OCI-LY7 (cell line): ENCODE data around the gene IQGAP2. TPM values are rescaled to one million over a fixed set of nuclear protein-coding genes. Genes with fewer than 3 reads are reported as not detected.
A peak's percentile ranks its signal among the peaks of the same experiment; 100 is the strongest.

Source experiments
- BruUV-seq: library from RNA; stranded (reverse); fragments of 400-500 nt; replicated peaks from 2 replicates; lab custom pipeline; 2021; lab: Mats Ljungman, UMichigan
- CTCF ChIA-PET: fragments of 300-600 bp; sonication (Branson Sonifier 250); formaldehyde crosslinking; loops from one replicate; lab custom pipeline; 2022; ENCODE audit warnings: antibody characterized with exemption; ENCODE audit not compliant: unreplicated experiment; lab: Charles Lee
- POLR2A ChIA-PET: fragments of 300-600 bp; sonication (Branson Sonifier 250); formaldehyde crosslinking; loops from one replicate; lab custom pipeline; 2022; ENCODE audit warnings: antibody characterized with exemption; lab: Charles Lee
- DNase-seq: peaks from one replicate; pipeline ENCODE4 v3.0.0-alpha.2; 2015; ENCODE audit warnings: low spot score
- H2AFZ ChIP-seq: fragments of 200-600 bp; sonication (generic), shearing (Covaris generic); 2 replicates; pipeline ENCODE4 v1.6.1; 2014; ENCODE audit warnings: mild to moderate bottlenecking, antibody characterized with exemption, low read length, moderate library complexity
- H3K27ac ChIP-seq: fragments of 200-600 bp; sonication (generic); 2 replicates; pipeline ENCODE4 v1.5.1; 2014; ENCODE audit warnings: mixed run types, low read depth, mild to moderate bottlenecking, moderate library complexity, low read length, inconsistent platforms; ENCODE audit not compliant: poor library complexity, severe bottlenecking
- H3K36me3 ChIP-seq: fragments of 200-600 bp; sonication (generic); 2 replicates; pipeline ENCODE4 v1.6.1; 2014; ENCODE audit warnings: mild to moderate bottlenecking, antibody characterized with exemption, low read length, moderate library complexity, mixed read lengths; ENCODE audit not compliant: insufficient read depth
- H3K4me1 ChIP-seq: fragments of 200-600 bp; sonication (generic); 2 replicates; pipeline ENCODE4 v1.5.1; 2014; ENCODE audit warnings: mild to moderate bottlenecking, low read length; ENCODE audit not compliant: insufficient read depth, poor library complexity, severe bottlenecking
- H3K4me2 ChIP-seq: fragments of 200-600 bp; sonication (generic); 2 replicates; pipeline ENCODE4 v1.6.1; 2014; ENCODE audit warnings: mild to moderate bottlenecking, low read length
- H3K4me3 ChIP-seq: fragments of 200-600 bp; sonication (generic); 2 replicates; pipeline ENCODE4 v1.5.1; 2014; ENCODE audit warnings: mild to moderate bottlenecking, low read depth, low read length; ENCODE audit not compliant: poor library complexity, severe bottlenecking
- H3K79me2 ChIP-seq: fragments of 200-600 bp; sonication (generic); 2 replicates; pipeline ENCODE4 v1.6.1; 2016; ENCODE audit warnings: low read depth, mild to moderate bottlenecking, low read length, moderate library complexity, mixed read lengths; ENCODE audit not compliant: insufficient read depth
- H3K9me2 ChIP-seq: fragments of 200-600 bp; sonication (generic); 2 replicates; pipeline ENCODE4 v1.6.1; 2016; ENCODE audit warnings: mild to moderate bottlenecking, low read length, mixed read lengths; ENCODE audit not compliant: insufficient read depth
- H3K9me3 ChIP-seq: fragments of 200-600 bp; sonication (generic); 2 replicates; pipeline ENCODE4 v1.6.1; 2014; ENCODE audit warnings: mild to moderate bottlenecking, mixed run types, low read length, mixed read lengths
- H4K20me1 ChIP-seq: fragments of 200-600 bp; sonication (generic); 2 replicates; pipeline ENCODE4 v1.6.1; 2014; ENCODE audit warnings: mild to moderate bottlenecking, antibody characterized with exemption, low read length, moderate library complexity, mixed read lengths; ENCODE audit not compliant: insufficient read depth
- CTCF ChIP-seq: fragments of 200-600 bp; sonication (generic); conservative IDR thresholded peaks from 2 replicates; pipeline ENCODE4 v1.5.1; 2014; ENCODE audit warnings: mild to moderate bottlenecking, antibody characterized with exemption, low read length, moderate library complexity, mixed read lengths
- EZH2phosphoT487 ChIP-seq: fragments of 200-600 bp; sonication (generic); IDR thresholded peaks from 2 replicates; pipeline ENCODE4 v1.6.1; 2018; ENCODE audit warnings: low read depth, borderline replicate concordance, mild to moderate bottlenecking, mixed run types, antibody characterized with exemption, low read length, moderate library complexity, mixed read lengths
- intact Hi-C: fragments of 100-400 bp; cut with micrococcal nuclease; formaldehyde crosslinking; loops from one replicate; pipeline ENCODE4 v1.10.0; 2022; ENCODE audit not compliant: unreplicated experiment
- total RNA-seq, 2 experiments: library from RNA; depleted of rRNA in 1 of 2; stranded (reverse); fragments of >200 nt in 1 of 2; shearing (Covaris generic) in 1 of 2; gene quantifications; 2 replicates each; pipeline ENCODE4 v1.2.3, GENCODE V29; 2014 to 2022

IQGAP2 gene
- total RNA-seq, 2 experiments from 2014 or later: 30.0 to 50.2 TPM

- Histone ChIP-seq H3K27ac (peak overlapping the region; percentile 4), H3K9me2 (no peaks in the 10 kb centered on the region), H2AFZ (no peak overlapping the region), H3K79me2 (no peaks in the 10 kb centered on the region), H3K4me2 (peak overlapping the region; percentile 37), H3K4me3 (no peak overlapping the region), H3K4me1 (peaks cover 16% of the 10 kb centered on the region), H3K9me3 (no peaks in the 10 kb centered on the region), H4K20me1 (no peaks in the 10 kb centered on the region), H3K36me3 (peaks cover 3% of the 10 kb centered on the region; the same call in 1 of the 2 replicates)
- POLR2A ChIA-PET: interaction anchor here (0.8 to 2.4 kb wide), 9 partner anchors 10 to 104 kb away, joined by 3 to 10 read pairs (median 3); no protein-coding TSS in a partner anchor
- intact Hi-C loops: loop anchor here (5.0 kb wide), 1 partner anchor 41 kb away; no protein-coding TSS in a partner anchor
- peak; percentile 65 for DNase-seq
- BruUV-seq: no TSS peak
- CTCF ChIA-PET: interaction anchor here (1.1 kb wide), 1 partner anchor 10 kb away, joined by 3 read pairs; no protein-coding TSS in a partner anchor
- TF ChIP-seq EZH2phosphoT487 (no peak), CTCF (no peak)
Measured at GRCh38 chr5:76473661-76474060, 70.6 kb downstream of the IQGAP2 start.

GRCh38 chr5:76474377-76474776 is 71.3 kb downstream of the IQGAP2 start:
- ChIA-PET CTCF (interaction anchor here (1.1 kb wide), 1 partner anchor 9 kb away, joined by 3 read pairs; no protein-coding TSS in a partner anchor), POLR2A (interaction anchor here (0.8 to 2.4 kb wide), 8 partner anchors 10 to 103 kb away, joined by 3 to 10 read pairs (median 4); no protein-coding TSS in a partner anchor)
- Histone ChIP-seq H3K79me2 (no peaks in the 10 kb centered on the region), H2AFZ (no peak overlapping the region), H4K20me1 (no peaks in the 10 kb centered on the region), H3K9me2 (no peaks in the 10 kb centered on the region), H3K27ac (no peak overlapping the region), H3K4me3 (no peak overlapping the region), H3K36me3 (peaks cover 3% of the 10 kb centered on the region; the same call in 1 of the 2 replicates), H3K9me3 (no peaks in the 10 kb centered on the region), H3K4me1 (peaks cover 16% of the 10 kb centered on the region), H3K4me2 (no peak overlapping the region)
- intact Hi-C loops: loop anchor here (5.0 kb wide), 1 partner anchor 42 kb away; no protein-coding TSS in a partner anchor
- no peak for DNase-seq
- BruUV-seq: no TSS peak
- TF ChIP-seq CTCF (no peak), EZH2phosphoT487 (no peak)

DNA sequence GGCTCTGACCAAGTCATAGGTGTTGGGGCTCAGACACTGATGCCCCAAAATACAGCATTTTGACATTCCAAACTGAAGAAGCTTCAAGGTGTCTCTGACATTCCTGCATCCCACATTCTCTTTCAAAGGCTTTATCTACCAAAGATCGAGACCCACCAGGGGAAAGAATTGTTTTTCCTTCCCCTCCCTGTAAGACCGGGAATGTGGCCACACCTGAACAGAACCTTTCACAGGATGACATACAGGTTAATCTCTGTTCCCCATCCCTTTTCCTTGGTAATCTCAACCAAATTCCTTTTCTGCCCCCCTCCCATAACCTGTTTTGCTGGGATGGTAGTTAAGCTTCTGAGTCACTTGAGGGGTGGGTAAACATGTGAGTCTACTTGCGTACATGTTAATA is 72.3 kb downstream of the IQGAP2 start:
- no peak overlapping the region for H3K4me3 ChIP-seq
- TF ChIP-seq EZH2phosphoT487 (no peak), CTCF (no peak)
- no peaks in the 10 kb centered on the region for H3K9me3 ChIP-seq
- H3K36me3 ChIP-seq: peaks cover 3% of the 10 kb centered on the region; the same call in 1 of the 2 replicates
- POLR2A ChIA-PET: no interaction called here
- H2AFZ ChIP-seq: no peak overlapping the region
- H3K4me2 ChIP-seq: no peak overlapping the region
- CTCF ChIA-PET: interaction anchor here (0.5 kb wide), 1 partner anchor 102 kb away, joined by 3 read pairs; no protein-coding TSS in a partner anchor
- no peak overlapping the region for H3K27ac ChIP-seq
- no peak for DNase-seq
- intact Hi-C loops: no loop called here
- no TSS peak for BruUV-seq
- no peaks in the 10 kb centered on the region for H3K9me2 ChIP-seq
- H3K79me2 ChIP-seq: no peaks in the 10 kb centered on the region
- H3K4me1 ChIP-seq: peaks cover 16% of the 10 kb centered on the region
- H4K20me1 ChIP-seq: no peaks in the 10 kb centered on the region
